PFSK-1 (cell line): ENCODE measurements around the gene SULT1E1.

ENCODE experiments used
- POLR2AphosphoS5 ChIP-seq: IDR thresholded peaks from 2 replicates; pipeline ENCODE4 v1.6.1; 2012; ENCODE audit warnings: low read depth, mild to moderate bottlenecking, control low read depth, low read length, moderate library complexity
- TAF1 ChIP-seq: IDR thresholded peaks from 2 replicates; pipeline ENCODE4 v1.6.1; 2012; ENCODE audit warnings: low read length, control low read depth, borderline replicate concordance; ENCODE audit not compliant: insufficient read depth

DNA sequence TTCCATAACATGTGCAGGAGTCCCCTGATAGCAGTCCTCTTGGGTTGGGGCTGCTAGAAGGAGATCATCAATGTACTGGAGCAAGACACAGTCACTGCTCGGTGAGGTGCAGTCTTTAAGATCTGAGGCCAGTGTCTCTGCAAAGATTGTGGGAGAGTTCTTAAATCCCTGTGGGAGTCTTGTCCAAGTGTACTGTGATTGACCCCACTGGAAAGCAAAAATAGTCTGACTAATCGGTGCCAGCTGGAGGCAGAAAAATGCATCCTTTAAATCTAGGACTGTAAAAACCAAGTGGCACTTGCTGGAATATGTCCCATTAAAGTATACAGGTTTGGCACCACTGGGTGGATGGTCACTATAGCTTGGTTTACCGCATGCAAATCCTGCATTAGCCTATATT, 31.1 kb downstream of the SULT1E1 start:
- TF ChIP-seq POLR2AphosphoS5 (no peak), TAF1 (no peak)
